OCI-LY1 (cell line): ENCODE results near the gene MMP27.

Experiments
- H2AFZ ChIP-seq: fragments of 200-600 bp; sonication (generic), shearing (Covaris generic); 2 replicates; pipeline ENCODE4 v1.6.0; 2014; ENCODE audit warnings: antibody characterized with exemption, mild to moderate bottlenecking, low read length
- H3F3A ChIP-seq: fragments of 200-600 bp; sonication (generic), shearing (Covaris generic); 2 replicates; pipeline ENCODE4 v1.6.0; 2014; ENCODE audit warnings: mild to moderate bottlenecking, antibody characterized with exemption, low read length, moderate library complexity; ENCODE audit not compliant: insufficient read depth
- H3K27ac ChIP-seq: fragments of 200-600 bp; sonication (generic); 2 replicates; pipeline ENCODE4 v1.5.1; 2014; ENCODE audit warnings: low read length, mixed run types, mild to moderate bottlenecking, low read depth; ENCODE audit not compliant: poor library complexity, severe bottlenecking
- H3K27me3 ChIP-seq: fragments of 200-600 bp; sonication (generic); 2 replicates; pipeline ENCODE4 v1.6.0; 2014; ENCODE audit warnings: antibody characterized with exemption, mild to moderate bottlenecking, low read length, moderate library complexity; ENCODE audit not compliant: insufficient read depth
- H3K36me3 ChIP-seq: fragments of 200-600 bp; sonication (generic); 2 replicates; pipeline ENCODE4 v1.6.1; 2014; ENCODE audit warnings: mild to moderate bottlenecking, antibody characterized with exemption, low read length, moderate library complexity, mixed read lengths; ENCODE audit not compliant: insufficient read depth
- H3K4me1 ChIP-seq: fragments of 200-600 bp; sonication (generic); 2 replicates; pipeline ENCODE4 v1.5.1; 2014; ENCODE audit warnings: mild to moderate bottlenecking, low read length, moderate library complexity; ENCODE audit not compliant: insufficient read depth, severe bottlenecking
- H3K4me2 ChIP-seq: fragments of 200-600 bp; sonication (generic), shearing (Covaris generic); 2 replicates; pipeline ENCODE4 v1.6.1; 2014; ENCODE audit warnings: low read length
- H3K4me3 ChIP-seq: fragments of 200-600 bp; sonication (generic); 2 replicates; pipeline ENCODE4 v1.5.1; 2014; ENCODE audit warnings: low read length, low read depth, mild to moderate bottlenecking, mixed read lengths; ENCODE audit not compliant: poor library complexity, severe bottlenecking
- H3K79me2 ChIP-seq: fragments of 200-600 bp; shearing (Covaris generic); 2 replicates; pipeline ENCODE4 v1.6.1; 2016; ENCODE audit warnings: mixed run types, low read length, mixed read lengths; ENCODE audit not compliant: insufficient read depth
- H3K9ac ChIP-seq: fragments of 200-600 bp; sonication (generic), shearing (Covaris generic); 2 replicates; pipeline ENCODE4 v1.6.1; 2014; ENCODE audit warnings: mild to moderate bottlenecking, low read length, mixed read lengths
- H3K9me2 ChIP-seq: fragments of 200-600 bp; sonication (generic), shearing (Covaris generic); 2 replicates; pipeline ENCODE4 v1.6.1; 2014; ENCODE audit warnings: low read depth, mild to moderate bottlenecking, low read length, mixed read lengths
- H3K9me3 ChIP-seq: fragments of 200-600 bp; shearing (Covaris generic); 2 replicates; pipeline ENCODE4 v1.6.1; 2014; ENCODE audit warnings: low read length, mixed read lengths
- H4K20me1 ChIP-seq: fragments of 200-600 bp; sonication (generic), shearing (Covaris generic); 2 replicates; pipeline ENCODE4 v1.6.0; 2016; ENCODE audit warnings: mild to moderate bottlenecking, low read length; ENCODE audit not compliant: insufficient read depth
- EZH2 ChIP-seq: fragments of 200-600 bp; sonication (generic), shearing (Covaris generic); IDR thresholded peaks from 2 replicates; pipeline ENCODE4 v1.8.0; 2017; ENCODE audit warnings: borderline replicate concordance, mixed run types, mild to moderate bottlenecking, antibody characterized with exemption, low read length, moderate library complexity, mixed read lengths
- TF ChIP-seq, protein P1 (sequence below): fragments of 200-600 bp; sonication (generic), shearing (Covaris generic); IDR thresholded peaks from 2 replicates; pipeline ENCODE4 v1.5.1; 2017; ENCODE audit warnings: mild to moderate bottlenecking, antibody characterized with exemption, low read length, moderate library complexity, mixed read lengths

The MMP27 gene

DNA sequence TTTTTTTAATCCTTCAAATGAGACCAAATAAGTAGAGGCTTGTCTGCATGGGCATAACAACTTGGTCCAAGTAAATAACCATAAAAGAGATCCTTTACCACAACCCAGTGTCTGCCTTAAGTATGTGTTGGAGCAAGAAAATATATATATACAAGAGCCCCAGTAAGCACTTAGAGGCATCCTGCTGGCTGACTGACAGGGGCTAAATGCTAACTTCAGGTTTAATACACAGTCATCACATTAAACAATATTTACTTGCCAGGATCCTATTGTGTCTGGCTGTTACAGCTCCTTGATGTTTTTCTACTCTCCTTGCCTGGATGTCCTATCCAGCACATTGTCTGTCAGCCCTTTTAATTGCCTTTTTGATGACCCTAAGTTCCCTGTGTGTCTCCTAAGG lies 43.0 kb downstream of the MMP27 start:
- Histone ChIP-seq H3K27ac (no peak overlapping the region), H3K27me3 (no peaks in the 10 kb centered on the region), H3K4me2 (no peak overlapping the region), H4K20me1 (no peaks in the 10 kb centered on the region), H3K9me3 (no peaks in the 10 kb centered on the region), H3F3A (no peaks in the 10 kb centered on the region), H3K9me2 (no peaks in the 10 kb centered on the region), H3K4me3 (no peak overlapping the region), H3K9ac (no peak overlapping the region), H3K79me2 (no peaks in the 10 kb centered on the region), H3K36me3 (no peaks in the 10 kb centered on the region), H3K4me1 (no peaks in the 10 kb centered on the region), H2AFZ (no peak overlapping the region)
- TF ChIP-seq, protein P1, sequence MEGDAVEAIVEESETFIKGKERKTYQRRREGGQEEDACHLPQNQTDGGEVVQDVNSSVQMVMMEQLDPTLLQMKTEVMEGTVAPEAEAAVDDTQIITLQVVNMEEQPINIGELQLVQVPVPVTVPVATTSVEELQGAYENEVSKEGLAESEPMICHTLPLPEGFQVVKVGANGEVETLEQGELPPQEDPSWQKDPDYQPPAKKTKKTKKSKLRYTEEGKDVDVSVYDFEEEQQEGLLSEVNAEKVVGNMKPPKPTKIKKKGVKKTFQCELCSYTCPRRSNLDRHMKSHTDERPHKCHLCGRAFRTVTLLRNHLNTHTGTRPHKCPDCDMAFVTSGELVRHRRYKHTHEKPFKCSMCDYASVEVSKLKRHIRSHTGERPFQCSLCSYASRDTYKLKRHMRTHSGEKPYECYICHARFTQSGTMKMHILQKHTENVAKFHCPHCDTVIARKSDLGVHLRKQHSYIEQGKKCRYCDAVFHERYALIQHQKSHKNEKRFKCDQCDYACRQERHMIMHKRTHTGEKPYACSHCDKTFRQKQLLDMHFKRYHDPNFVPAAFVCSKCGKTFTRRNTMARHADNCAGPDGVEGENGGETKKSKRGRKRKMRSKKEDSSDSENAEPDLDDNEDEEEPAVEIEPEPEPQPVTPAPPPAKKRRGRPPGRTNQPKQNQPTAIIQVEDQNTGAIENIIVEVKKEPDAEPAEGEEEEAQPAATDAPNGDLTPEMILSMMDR: no peak
- no peak for TF ChIP-seq EZH2

DNA sequence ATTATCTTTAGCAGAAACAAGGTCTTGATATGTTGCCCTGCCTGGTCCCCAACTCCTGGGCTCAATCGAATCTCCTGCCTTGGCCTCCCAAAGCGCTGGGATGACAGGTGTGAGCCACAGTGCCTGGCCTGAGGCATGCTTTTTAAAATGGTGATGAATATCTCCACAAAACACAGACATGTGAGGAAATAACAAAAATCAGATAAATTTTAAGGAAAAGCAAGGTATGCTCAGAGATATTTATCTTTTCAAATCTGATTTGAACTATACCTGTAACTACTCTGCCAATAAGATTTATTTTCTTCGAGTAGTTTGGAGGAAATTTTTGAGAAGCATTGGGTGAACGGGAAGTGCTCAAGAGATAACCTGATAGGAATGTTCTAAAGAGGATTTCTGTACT lies 44.5 kb downstream of the MMP27 start:
- Histone ChIP-seq H3K9me3 (no peaks in the 10 kb centered on the region), H3K27ac (no peak overlapping the region), H3K9me2 (no peaks in the 10 kb centered on the region), H3K4me3 (no peak overlapping the region), H3K36me3 (no peaks in the 10 kb centered on the region), H4K20me1 (no peaks in the 10 kb centered on the region), H3K4me2 (no peak overlapping the region), H2AFZ (no peak overlapping the region), H3K9ac (no peak overlapping the region), H3K27me3 (no peaks in the 10 kb centered on the region), H3K4me1 (no peaks in the 10 kb centered on the region), H3K79me2 (no peaks in the 10 kb centered on the region), H3F3A (no peaks in the 10 kb centered on the region)
- TF ChIP-seq, protein P1: no peak
- TF ChIP-seq EZH2: no peak

DNA sequence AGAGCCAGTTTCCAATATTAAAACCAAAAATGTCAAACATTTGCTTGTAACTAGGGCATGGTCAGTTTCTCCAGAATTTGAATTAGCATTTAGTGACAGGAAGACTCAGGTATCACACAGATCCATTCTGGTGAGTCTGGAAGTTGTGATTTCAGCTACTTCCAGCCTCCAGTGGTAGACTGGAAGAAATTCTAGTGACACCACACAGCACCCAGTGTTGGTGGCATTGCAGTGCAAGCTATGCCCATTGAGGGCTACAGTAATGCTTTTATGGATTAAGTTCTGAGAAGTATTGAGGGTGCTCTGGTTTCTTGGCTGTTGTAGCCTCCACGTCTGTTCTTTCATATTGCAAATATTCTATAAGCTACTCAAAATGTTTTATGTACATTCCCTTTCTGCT lies 49.0 kb downstream of the MMP27 start:
- H4K20me1 ChIP-seq: no peaks in the 10 kb centered on the region
- TF ChIP-seq, protein P1: no peak
- TF ChIP-seq EZH2: no peak
- 0 out of 2 replicates have a peak, but pooled peaks cover 3% of the 10 kb centered on the region for H3K9me3 ChIP-seq
- no peak overlapping the region for H3K4me3 ChIP-seq
- H3K9me2 ChIP-seq: no peaks in the 10 kb centered on the region
- H3K4me2 ChIP-seq: no peak overlapping the region
- no peaks in the 10 kb centered on the region for H3F3A ChIP-seq
- H2AFZ ChIP-seq: no peak overlapping the region
- H3K4me1 ChIP-seq: no peaks in the 10 kb centered on the region
- no peaks in the 10 kb centered on the region for H3K36me3 ChIP-seq
- no peaks in the 10 kb centered on the region for H3K79me2 ChIP-seq
- peaks cover 4% of the 10 kb centered on the region; the same call in 1 of the 2 replicates for H3K27me3 ChIP-seq
- no peak overlapping the region for H3K27ac ChIP-seq
- H3K9ac ChIP-seq: no peak overlapping the region
